Left forelimb (tissue), 1 donor: ENCODE results near the gene STPG3.

Experiments
- DNase-seq: peaks from one replicate; pipeline ENCODE4 v3.0.0-alpha.2; 2018; ENCODE audit warnings: low spot score

STPG3 gene

DNA sequence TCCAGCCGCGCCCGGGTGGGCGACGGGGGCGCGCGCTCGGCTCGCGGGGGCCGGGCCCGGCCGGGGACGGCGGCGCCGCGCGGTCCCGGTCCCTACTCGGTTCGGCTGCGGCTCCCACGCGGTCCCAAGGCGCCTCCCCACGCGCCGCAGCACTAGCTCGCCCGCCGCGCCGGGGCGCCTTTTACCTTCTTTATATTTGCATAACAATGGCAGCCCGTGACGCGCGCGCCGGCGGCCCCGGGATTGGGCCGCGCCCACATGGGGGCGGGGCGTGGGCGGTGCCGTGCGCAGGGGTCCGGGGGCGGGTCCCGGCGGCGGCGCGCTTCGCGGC is 51.0 kb downstream of the STPG3 start, which contains the start of gene NRARP:
NRARP (minus strand) TSS at position 154 of the 331 bp plus-strand sequence. CDS start 343 bp downstream, outside the sequence.
- DNase-seq: peak; percentile 90

DNA sequence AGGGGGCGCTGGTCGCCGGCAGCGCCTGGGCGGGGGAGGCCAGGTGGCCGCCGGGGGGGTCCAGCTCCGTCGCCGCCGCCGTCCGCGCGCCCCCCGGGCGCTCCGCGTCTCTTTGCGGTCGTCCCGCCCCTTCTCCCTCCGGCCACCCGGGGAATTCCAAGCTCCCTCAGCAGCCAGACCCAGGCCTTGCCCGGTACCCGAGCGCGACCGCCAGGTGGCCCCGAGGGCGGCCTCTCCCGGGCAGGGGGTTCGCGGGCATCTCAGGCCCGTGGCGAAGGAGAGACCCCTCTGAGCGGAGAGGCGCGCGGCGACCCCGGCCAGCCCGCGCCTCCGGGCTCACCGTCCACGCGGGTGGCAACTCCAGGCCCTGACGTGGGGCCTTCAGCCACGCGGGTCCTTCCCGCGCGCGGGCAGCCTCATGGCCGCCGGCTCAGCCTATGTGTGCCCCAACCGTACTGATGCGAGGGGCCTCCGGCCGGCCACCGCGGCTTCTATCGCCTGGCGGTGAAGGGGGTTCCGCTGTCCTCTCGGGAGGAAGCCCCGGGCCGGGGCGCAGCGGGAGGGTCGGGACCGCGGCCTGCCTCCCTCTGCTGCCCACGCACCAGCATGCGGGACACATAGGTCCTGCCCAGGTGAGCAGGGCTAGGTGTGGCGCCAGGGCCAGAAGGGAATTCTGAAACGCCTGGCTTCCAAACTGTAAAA is 51.5 kb downstream of the STPG3 start:
- DNase-seq: peak; percentile 64
